Left ventricle myocardium superior (tissue), 1 donor: ENCODE measurements around the gene DENND1A. TPM values are rescaled to one million over a fixed set of nuclear protein-coding genes. Genes with fewer than 3 reads are reported as not detected.

Experiments
- ATAC-seq: fragments of 200-7000 bp; cut with Tn5 transposase; one replicate; pipeline ENCODE4 v1.9.1; 2020; ENCODE audit warnings: mild to moderate bottlenecking, moderate library complexity
- DNase-seq: peaks from one replicate; pipeline ENCODE4 v3.0.0-alpha.2; 2020
- intact Hi-C: fragments of 100-400 bp; cut with micrococcal nuclease; formaldehyde crosslinking; loops from one replicate; pipeline ENCODE4 v1.11.0; 2022
- total RNA-seq: library from RNA; stranded (reverse); fragmentation: NEBNext Ultra II Directional; extraction: Animal tissue kit (Norgen Biotek cat#: 25700); gene quantifications from one replicate; pipeline ENCODE4 v1.2.1, GENCODE V29; 2021
- donor health status: DM: no; HTN: yes; CAD: no; lungs with severe emphysema.

Gene DENND1A
- total RNA-seq, 1 donor from 2014 or later = 12.9 TPM

GRCh38 chr9:123478967-123479602, 450.8 kb downstream of the DENND1A start:
- peak; percentile 80 for ATAC-seq
- DNase-seq = no peak
- intact Hi-C loops = no loop called here

GRCh38 chr9:123478160-123478559, 451.8 kb downstream of the DENND1A start:
- intact Hi-C loops = no loop called here
- no peak for DNase-seq
- no peak for ATAC-seq

- intact Hi-C loops = no loop called here
- DNase-seq (no peak), ATAC-seq (no peak)
These were observed 454.5 kb downstream of the DENND1A start for GRCh38 chr9:123475407-123475806.

GRCh38 chr9:123472862-123473614, 456.9 kb downstream of the DENND1A start:
- DNase-seq (peak; percentile 44), ATAC-seq (peak; percentile 74)
- intact Hi-C loops = no loop called here

- no peak for DNase-seq
- intact Hi-C loops = no loop called here
- no peak for ATAC-seq
These were observed 457.9 kb downstream of the DENND1A start for GRCh38 chr9:123471843-123472570.

- intact Hi-C loops = no loop called here
- DNase-seq (no peak), ATAC-seq (no peak)
These were observed 458.7 kb downstream of the DENND1A start for GRCh38 chr9:123470991-123471770.

- no peak for ATAC-seq
These were observed 459.7 kb downstream of the DENND1A start for GRCh38 chr9:123470121-123470782.

GRCh38 chr9:123469282-123469681, 460.6 kb downstream of the DENND1A start:
- DNase-seq (no peak), ATAC-seq (no peak)

More at GRCh38 chr9:123470121-123470782, 459.7 kb downstream of the DENND1A start:
- intact Hi-C loops = no loop called here
- DNase-seq = no peak

GRCh38 chr9:123468541-123468940, 461.4 kb downstream of the DENND1A start:
- ATAC-seq = no peak
- intact Hi-C loops = no loop called here
- DNase-seq = no peak

More at GRCh38 chr9:123469282-123469681, 460.6 kb downstream of the DENND1A start:
- intact Hi-C loops = no loop called here

GRCh38 chr9:123465304-123465703, 464.6 kb downstream of the DENND1A start:
- no peak for DNase-seq
- no peak for ATAC-seq
- intact Hi-C loops = no loop called here

GRCh38 chr9:123460091-123460490, 469.8 kb downstream of the DENND1A start:
- ATAC-seq = no peak
- intact Hi-C loops = no loop called here
- DNase-seq = no peak

- peak; percentile 62 for ATAC-seq
- peak; percentile 59 for DNase-seq
- intact Hi-C loops = no loop called here
These were observed 472.3 kb downstream of the DENND1A start for GRCh38 chr9:123457583-123457982.

- DNase-seq = no peak
- no peak for ATAC-seq
- intact Hi-C loops = no loop called here
These were observed 473.9 kb downstream of the DENND1A start for GRCh38 chr9:123456011-123456410.

GRCh38 chr9:123455187-123455586, 474.7 kb downstream of the DENND1A start:
- intact Hi-C loops = no loop called here
- no peak for DNase-seq
- no peak for ATAC-seq

GRCh38 chr9:123454361-123454760, 475.6 kb downstream of the DENND1A start:
- intact Hi-C loops = no loop called here
- ATAC-seq (no peak), DNase-seq (no peak)

- ATAC-seq (peak; percentile 88), DNase-seq (peak; percentile 76)
- intact Hi-C loops = no loop called here
These were observed 476.1 kb downstream of the DENND1A start for GRCh38 chr9:123453831-123454321.

GRCh38 chr9:123453076-123453667, 476.8 kb downstream of the DENND1A start:
- peak; percentile 40 for ATAC-seq
- intact Hi-C loops = no loop called here

GRCh38 chr9:123450996-123451395, 478.9 kb downstream of the DENND1A start:
- intact Hi-C loops = no loop called here
- no peak for DNase-seq

More at GRCh38 chr9:123453076-123453667, 476.8 kb downstream of the DENND1A start:
- DNase-seq = peak; percentile 35

More at GRCh38 chr9:123450996-123451395, 478.9 kb downstream of the DENND1A start:
- no peak for ATAC-seq
